Activated T-helper 1 cell treated with anti-CD3 and anti-CD28 coated beads, Interleukin-12 subunit alpha, Interleukin-12 subunit beta, Interleukin-2, Interleukin-4 antibody, amounts not matched to agents 30 ng/mL and 10 ng/mL and 1 ng/mL, durations not matched to agents 14 hours and 24 hours and 36 hours (primary cell): ENCODE measurements around the gene EYA3. TPM values are rescaled to one million over a fixed set of nuclear protein-coding genes. Genes with fewer than 3 reads are reported as not detected.

Source experiments
- DNase-seq: peaks from one replicate; pipeline ENCODE4 v3.0.0; 2021; ENCODE audit warnings: low spot score
- H3K27ac Mint-ChIP-seq: one replicate; pipeline ENCODE4 v1.8.0; 2021; ENCODE audit warnings: mild to moderate bottlenecking, mixed read lengths
- H3K27me3 Mint-ChIP-seq: one replicate; pipeline ENCODE4 v1.8.0; 2022; ENCODE audit warnings: mild to moderate bottlenecking, moderate library complexity, mixed read lengths; ENCODE audit not compliant: insufficient read depth
- H3K36me3 Mint-ChIP-seq: one replicate; pipeline ENCODE4 v1.8.0; 2021; ENCODE audit warnings: low read depth, mixed read lengths
- H3K4me1 Mint-ChIP-seq: one replicate; pipeline ENCODE4 v1.8.0; 2021; ENCODE audit warnings: low read depth, mixed read lengths
- H3K4me3 Mint-ChIP-seq: one replicate; pipeline ENCODE4 v1.8.0; 2021; ENCODE audit warnings: mild to moderate bottlenecking, moderate library complexity, mixed read lengths
- H3K9me3 Mint-ChIP-seq: one replicate; pipeline ENCODE4 v1.8.0; 2021; ENCODE audit warnings: mixed read lengths
- intact Hi-C: fragments of 100-400 bp; cut with micrococcal nuclease; formaldehyde crosslinking; loops from one replicate; pipeline ENCODE4 v1.15.1; 2024
- total RNA-seq: library from RNA; stranded (reverse); gene quantifications from 2 replicates; pipeline ENCODE4 v1.2.3, GENCODE V29; 2022

The EYA3 gene
- total RNA-seq, 1 donor from 2014 or later: 32.2 TPM

DNA sequence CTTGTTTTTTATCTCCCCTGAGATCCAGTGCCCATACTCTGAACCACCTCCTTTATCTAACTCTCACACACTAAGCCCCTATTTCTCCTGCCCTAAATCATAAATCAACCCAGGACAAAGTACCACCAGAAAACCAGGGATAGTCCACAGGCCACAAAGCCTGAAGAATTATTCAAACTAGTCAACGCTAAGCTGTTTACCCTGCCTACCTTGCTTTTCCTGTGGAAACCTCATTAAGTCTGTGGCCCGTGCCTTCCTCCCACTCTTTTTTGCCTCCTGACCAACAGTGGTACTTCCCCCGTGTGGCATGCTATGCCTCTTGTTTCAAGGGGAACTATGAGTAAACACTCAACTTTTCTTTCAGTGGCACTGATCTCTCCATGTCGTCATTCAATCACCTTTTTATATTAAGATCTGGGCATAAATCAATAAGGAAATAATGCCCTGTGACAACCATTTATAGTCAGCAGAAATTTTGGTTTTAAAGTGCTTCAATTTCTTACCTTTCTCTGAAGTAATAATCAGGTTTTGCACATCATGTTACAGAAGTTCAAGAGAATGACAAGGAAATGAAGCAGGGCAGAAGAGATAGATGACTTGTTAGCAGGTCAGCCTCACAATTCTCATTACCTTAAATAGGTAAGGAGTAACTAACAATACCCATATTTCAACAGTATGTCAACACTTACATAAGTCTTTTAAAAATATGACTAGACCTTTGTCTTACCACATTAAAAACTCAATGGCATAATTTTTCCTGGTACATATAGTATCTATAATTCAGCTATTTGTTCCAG is 32.1 kb downstream of the EYA3 start:
- Mint-ChIP-seq H3K36me3 (peaks cover 11% of the 10 kb centered on the region), H3K4me1 (peaks cover 34% of the 10 kb centered on the region), H3K4me3 (peak overlapping the region; percentile 21), H3K27me3 (no peaks in the 10 kb centered on the region), H3K27ac (peak overlapping the region; percentile 86), H3K9me3 (no peaks in the 10 kb centered on the region)
- intact Hi-C loops: loop anchor here (1.0 to 5.0 kb wide), 3 partner anchors 32 to 143 kb away; partner anchors contain the start of gene EYA3
- peak; percentile 51 for DNase-seq

DNA sequence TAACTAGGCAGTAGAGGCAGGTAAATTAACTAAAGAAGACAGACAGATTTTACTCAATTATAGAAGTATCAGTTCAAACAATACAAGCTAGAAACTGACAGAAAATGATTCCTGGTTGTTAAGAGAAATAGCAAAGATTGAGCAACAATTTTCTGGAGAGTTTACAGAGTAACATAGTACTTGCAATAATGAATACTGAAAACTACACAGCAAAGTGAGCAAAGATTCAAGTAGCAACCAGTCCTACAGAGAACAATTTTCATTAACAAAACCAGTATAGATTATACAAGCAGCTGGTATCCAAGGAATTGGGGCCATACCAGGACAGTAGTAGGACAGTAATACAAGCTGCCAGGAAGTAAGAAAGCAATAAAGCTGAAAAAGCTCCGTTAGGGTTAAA is 37.6 kb downstream of the EYA3 start:
- H3K9me3 Mint-ChIP-seq: no peaks in the 10 kb centered on the region
- peaks cover 13% of the 10 kb centered on the region for H3K36me3 Mint-ChIP-seq
- intact Hi-C loops: no loop called here
- no peak overlapping the region for H3K27ac Mint-ChIP-seq
- no peaks in the 10 kb centered on the region for H3K27me3 Mint-ChIP-seq
- H3K4me1 Mint-ChIP-seq: peaks cover 15% of the 10 kb centered on the region
- H3K4me3 Mint-ChIP-seq: no peak overlapping the region
- DNase-seq: no peak

DNA sequence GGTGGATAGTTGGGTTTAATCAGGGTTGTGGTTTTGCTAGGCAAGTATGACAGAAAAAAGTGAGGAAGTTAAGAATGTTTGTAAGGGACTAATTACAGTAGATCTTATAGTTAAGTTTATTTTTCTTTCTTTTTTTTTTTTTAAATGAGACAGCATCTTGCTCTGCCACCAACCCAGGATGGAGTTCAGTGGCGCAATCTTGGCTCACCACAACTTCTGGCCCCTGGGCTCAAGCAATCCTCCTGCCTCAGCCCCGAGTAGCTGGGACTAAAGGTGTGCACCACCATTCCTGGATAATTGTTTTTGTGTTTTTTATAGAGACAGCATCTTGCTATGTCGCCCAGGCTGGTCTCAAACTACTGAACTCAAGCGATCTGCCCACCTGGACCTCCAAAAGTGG is 41.7 kb downstream of the EYA3 start:
- Mint-ChIP-seq H3K4me1 (peaks cover 5% of the 10 kb centered on the region), H3K27ac (no peak overlapping the region)
- intact Hi-C loops: no loop called here

DNA sequence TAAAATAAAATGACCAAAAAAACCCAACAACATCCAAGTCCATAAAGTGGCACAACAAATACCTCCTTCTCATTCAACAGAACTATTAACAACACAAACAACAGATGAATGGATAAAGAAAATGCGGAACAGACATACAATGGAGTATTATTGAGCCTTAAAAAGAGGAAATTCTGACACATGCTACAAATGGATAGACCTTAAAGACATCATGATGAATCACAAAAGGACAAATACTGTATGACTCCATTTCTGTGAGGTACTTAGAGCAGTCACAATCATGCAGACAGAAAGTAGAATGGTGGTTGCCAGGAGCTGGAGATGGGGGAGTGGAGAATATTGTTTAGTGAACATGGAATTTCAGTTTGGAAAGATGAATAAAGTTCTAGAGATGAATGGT is 42.6 kb downstream of the EYA3 start:
- Mint-ChIP-seq H3K9me3 (no peaks in the 10 kb centered on the region), H3K27me3 (no peaks in the 10 kb centered on the region), H3K4me3 (no peak overlapping the region), H3K27ac (no peak overlapping the region), H3K4me1 (peaks cover 5% of the 10 kb centered on the region), H3K36me3 (peaks cover 20% of the 10 kb centered on the region)
- intact Hi-C loops: no loop called here
- no peak for DNase-seq

More for the DNA sequence above, 41.7 kb downstream of the EYA3 start:
- no peak for DNase-seq
- H3K9me3 Mint-ChIP-seq: no peaks in the 10 kb centered on the region
- H3K27me3 Mint-ChIP-seq: no peaks in the 10 kb centered on the region
- H3K4me3 Mint-ChIP-seq: no peak overlapping the region
- peaks cover 18% of the 10 kb centered on the region for H3K36me3 Mint-ChIP-seq

DNA sequence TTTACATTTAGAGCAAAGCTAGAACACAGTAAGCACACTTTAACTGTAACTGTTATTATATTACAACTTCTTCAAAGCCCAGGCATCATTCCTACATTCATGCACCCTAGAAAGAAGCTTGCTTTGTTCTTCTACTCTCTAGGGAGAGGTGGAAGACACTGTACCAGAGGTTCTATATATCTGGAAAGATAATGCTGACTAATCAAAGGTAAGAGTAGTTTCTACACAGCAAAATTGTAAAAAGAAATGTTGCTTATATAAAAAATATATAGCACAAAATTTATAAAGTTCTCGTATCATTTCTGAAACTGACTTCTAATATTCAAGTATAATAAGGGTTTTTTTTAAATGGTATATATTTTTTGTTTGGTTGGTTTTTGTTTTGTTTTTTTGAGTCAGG is 44.0 kb downstream of the EYA3 start:
- intact Hi-C loops: no loop called here
- peaks cover 31% of the 10 kb centered on the region for H3K36me3 Mint-ChIP-seq
- no peaks in the 10 kb centered on the region for H3K27me3 Mint-ChIP-seq
- DNase-seq: no peak
- H3K9me3 Mint-ChIP-seq: no peaks in the 10 kb centered on the region
- no peak overlapping the region for H3K27ac Mint-ChIP-seq
- peaks cover 5% of the 10 kb centered on the region for H3K4me1 Mint-ChIP-seq
- no peak overlapping the region for H3K4me3 Mint-ChIP-seq

DNA sequence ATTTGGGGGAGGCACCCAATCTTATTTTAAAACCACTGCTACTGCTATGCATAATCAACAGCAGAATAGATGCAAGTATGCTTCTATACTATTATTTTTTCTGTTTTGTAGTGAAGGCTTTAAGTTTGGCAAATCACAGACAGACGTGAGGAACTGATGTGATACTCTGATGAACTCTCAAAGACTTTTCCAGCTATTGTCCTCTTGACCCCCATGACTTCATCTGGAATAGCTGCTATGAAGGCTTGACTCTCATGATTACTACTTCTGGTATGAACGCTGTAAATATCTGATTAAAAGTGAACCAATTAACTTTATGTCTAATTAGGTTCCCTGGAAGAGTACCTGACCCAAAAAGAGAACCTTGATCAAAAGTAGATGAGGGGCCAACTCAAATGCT is 49.1 kb downstream of the EYA3 start:
- intact Hi-C loops: no loop called here
- Mint-ChIP-seq H3K4me1 (no peaks in the 10 kb centered on the region), H3K36me3 (peaks cover 30% of the 10 kb centered on the region), H3K4me3 (no peak overlapping the region), H3K27me3 (no peaks in the 10 kb centered on the region), H3K9me3 (no peaks in the 10 kb centered on the region), H3K27ac (no peak overlapping the region)
- no peak for DNase-seq

DNA sequence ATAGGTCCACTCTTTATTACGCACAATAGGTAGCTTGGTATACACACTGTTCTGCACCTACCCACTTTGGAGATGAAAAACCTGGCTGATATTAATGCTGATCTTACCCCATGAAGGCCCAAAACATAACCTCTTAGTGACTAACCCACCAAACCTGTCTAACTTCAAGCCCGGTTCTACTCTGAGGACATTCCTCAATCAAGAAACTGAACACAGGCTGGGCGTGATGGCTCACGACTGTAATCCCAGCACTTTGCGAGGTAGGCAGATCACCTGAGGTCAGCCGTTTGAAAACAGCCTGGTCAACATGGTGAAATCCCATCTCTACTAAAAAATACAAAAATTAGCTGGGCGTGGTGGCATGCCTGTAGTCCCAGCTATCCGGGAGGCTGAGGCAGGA is 50.5 kb downstream of the EYA3 start:
- H3K27ac Mint-ChIP-seq: no peak overlapping the region
- no peaks in the 10 kb centered on the region for H3K9me3 Mint-ChIP-seq
- no peak overlapping the region for H3K4me3 Mint-ChIP-seq
- no peak for DNase-seq
- H3K4me1 Mint-ChIP-seq: no peaks in the 10 kb centered on the region
- intact Hi-C loops: no loop called here
- H3K27me3 Mint-ChIP-seq: no peaks in the 10 kb centered on the region
- H3K36me3 Mint-ChIP-seq: peaks cover 29% of the 10 kb centered on the region

DNA sequence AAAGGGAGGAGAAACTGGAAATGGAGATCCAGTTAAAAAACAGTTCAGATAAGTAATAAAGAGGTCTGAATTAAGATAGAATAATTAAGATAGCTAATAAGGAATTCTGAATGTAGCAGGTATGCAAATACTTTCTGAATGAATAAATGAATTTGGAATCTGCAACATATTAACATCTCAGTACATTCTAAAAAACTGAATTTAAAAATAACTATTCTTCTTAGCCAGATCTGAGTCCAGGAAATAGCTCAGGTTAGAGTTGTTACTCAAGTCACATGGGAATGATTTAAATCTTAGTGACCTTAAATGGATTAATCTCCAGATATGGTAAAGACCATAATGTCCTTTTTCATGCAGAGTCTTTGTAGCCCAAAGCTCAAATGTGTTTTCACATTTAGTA is 51.2 kb downstream of the EYA3 start:
- intact Hi-C loops: no loop called here

DNA sequence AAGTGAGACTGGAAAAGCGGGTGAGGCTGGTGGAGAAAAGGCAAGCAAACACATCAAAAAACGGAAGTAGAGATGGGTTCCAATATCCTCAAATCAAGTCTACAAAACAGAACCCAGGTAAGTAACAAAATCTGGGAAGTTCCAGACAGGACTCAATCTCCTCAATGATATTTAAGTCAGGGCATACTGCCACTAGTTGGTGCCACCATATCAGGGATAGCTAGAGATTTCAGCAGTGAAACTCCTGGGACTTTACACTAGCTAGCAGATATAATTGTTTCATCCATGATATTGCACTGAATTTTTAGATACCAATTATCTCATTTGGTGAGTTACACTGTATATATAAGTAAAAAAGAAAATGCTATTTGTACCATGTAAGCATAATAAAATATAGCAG is 52.0 kb downstream of the EYA3 start:
- Mint-ChIP-seq H3K36me3 (peaks cover 22% of the 10 kb centered on the region), H3K27ac (no peak overlapping the region), H3K9me3 (no peaks in the 10 kb centered on the region), H3K27me3 (no peaks in the 10 kb centered on the region), H3K4me3 (no peak overlapping the region), H3K4me1 (no peaks in the 10 kb centered on the region)
- no peak for DNase-seq
- intact Hi-C loops: no loop called here

More for the DNA sequence above, 51.2 kb downstream of the EYA3 start:
- Mint-ChIP-seq H3K4me1 (no peaks in the 10 kb centered on the region), H3K27ac (no peak overlapping the region), H3K27me3 (no peaks in the 10 kb centered on the region), H3K4me3 (no peak overlapping the region), H3K36me3 (peaks cover 29% of the 10 kb centered on the region), H3K9me3 (no peaks in the 10 kb centered on the region)
- no peak for DNase-seq

DNA sequence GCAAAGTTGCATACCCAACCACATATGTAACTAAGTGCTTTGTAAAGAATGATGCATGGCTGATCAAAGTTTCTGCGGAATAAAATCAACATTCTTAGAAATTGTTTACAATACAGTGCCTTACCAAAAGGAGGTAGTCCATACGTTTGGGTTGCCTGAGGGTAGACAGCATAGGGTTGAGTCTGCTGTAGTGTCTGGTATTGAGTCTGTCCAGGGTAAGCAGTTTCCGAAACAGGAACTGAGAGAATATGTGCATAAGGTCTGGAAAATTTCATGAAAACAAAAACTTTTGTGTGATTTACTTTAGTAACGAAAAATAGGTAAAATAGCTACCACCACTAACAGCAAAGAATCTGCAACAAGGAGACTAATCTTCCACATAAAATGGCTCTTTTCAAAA is 53.0 kb downstream of the EYA3 start:
- DNase-seq: no peak
- no peak overlapping the region for H3K27ac Mint-ChIP-seq
- H3K36me3 Mint-ChIP-seq: peaks cover 20% of the 10 kb centered on the region
- intact Hi-C loops: no loop called here
- H3K4me1 Mint-ChIP-seq: no peaks in the 10 kb centered on the region
- no peaks in the 10 kb centered on the region for H3K27me3 Mint-ChIP-seq
- H3K4me3 Mint-ChIP-seq: no peak overlapping the region
- no peaks in the 10 kb centered on the region for H3K9me3 Mint-ChIP-seq

DNA sequence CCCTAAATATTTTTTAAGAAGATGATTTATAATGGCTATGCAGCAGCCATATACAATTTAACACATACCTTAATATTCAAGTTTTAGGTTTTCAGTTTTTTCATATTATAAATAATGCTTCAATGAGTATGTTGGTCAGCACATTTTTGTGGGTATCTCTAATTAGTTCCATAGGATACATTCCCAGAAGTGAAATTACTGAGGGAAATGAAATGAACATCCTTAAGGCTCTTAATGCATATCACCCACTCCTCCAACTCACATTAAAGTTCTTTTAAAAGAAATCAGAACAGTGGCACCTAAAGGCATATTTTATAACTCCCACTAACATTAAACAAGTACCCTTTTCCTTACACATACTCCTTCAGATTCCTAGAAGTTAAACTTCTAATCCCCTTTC is 56.1 kb downstream of the EYA3 start:
- no peaks in the 10 kb centered on the region for H3K9me3 Mint-ChIP-seq
- no peak for DNase-seq
- H3K27me3 Mint-ChIP-seq: no peaks in the 10 kb centered on the region
- no peak overlapping the region for H3K27ac Mint-ChIP-seq
- peaks cover 12% of the 10 kb centered on the region for H3K36me3 Mint-ChIP-seq
- intact Hi-C loops: no loop called here
- peaks cover 4% of the 10 kb centered on the region for H3K4me1 Mint-ChIP-seq
- H3K4me3 Mint-ChIP-seq: no peak overlapping the region

DNA sequence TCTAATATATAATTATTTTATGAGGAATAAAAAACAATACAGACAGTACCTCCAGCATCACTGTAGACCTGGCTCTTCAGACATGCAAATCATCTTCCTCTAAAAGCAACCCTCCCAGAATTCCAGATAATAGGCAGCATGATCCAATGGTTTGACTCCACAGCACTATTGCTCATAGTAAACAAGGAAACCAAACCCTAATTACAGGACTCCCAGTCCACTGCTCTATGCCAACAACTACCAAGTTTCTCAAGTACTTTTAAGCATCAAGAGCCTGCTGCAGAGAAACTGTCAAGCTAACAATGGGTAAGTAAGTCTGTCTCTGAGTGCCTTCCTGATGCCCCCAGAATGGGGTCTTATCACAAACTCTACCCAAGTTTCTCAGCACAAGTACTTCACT is 57.2 kb downstream of the EYA3 start:
- no peak for DNase-seq
- Mint-ChIP-seq H3K27ac (no peak overlapping the region), H3K27me3 (no peaks in the 10 kb centered on the region), H3K4me3 (no peak overlapping the region), H3K9me3 (no peaks in the 10 kb centered on the region), H3K4me1 (peaks cover 4% of the 10 kb centered on the region), H3K36me3 (peaks cover 9% of the 10 kb centered on the region)
- intact Hi-C loops: no loop called here

DNA sequence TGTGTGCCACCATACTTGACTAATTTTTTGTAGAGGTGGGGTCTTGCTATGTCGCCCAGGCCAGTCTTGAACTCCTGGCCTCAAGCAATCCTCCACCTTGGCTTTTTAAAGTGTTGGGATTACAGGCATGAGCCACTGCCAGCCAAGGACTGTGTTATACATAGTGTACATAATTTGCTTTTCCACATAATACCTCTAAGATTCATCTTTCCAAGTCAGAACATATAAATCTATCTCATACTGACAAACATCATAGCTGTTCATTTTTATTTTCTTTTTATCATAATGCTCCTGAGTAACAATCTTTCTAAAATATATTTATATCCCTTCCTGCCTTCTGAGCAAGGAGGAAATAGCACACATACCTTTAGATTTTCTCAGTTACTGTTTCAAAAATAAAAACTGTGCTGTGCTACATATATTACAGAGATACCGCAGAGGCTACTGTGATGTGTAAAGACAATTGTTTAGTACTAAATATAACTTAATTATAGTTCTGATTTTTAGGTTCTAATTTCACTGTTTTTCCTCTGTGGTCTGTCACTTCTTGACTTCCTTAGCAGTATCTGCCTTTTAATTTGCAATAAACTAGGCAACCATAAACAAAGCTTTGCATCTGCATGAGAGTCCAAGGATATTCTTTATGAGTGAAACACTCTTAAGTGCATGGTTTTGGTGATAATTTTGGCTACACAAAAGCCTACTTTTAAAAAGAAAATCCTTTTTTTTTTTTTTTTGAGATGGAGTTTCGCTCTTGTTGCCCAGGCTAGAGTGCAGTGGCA is 59.3 kb downstream of the EYA3 start:
- Mint-ChIP-seq H3K9me3 (no peaks in the 10 kb centered on the region), H3K4me1 (peaks cover 4% of the 10 kb centered on the region), H3K4me3 (no peak overlapping the region), H3K27ac (no peak overlapping the region), H3K27me3 (no peaks in the 10 kb centered on the region), H3K36me3 (peaks cover 10% of the 10 kb centered on the region)
- intact Hi-C loops: no loop called here
- DNase-seq: no peak
